HEK293 (cell line): ENCODE data around the gene SNAP47.

Source experiments
- ZNF174 ChIP-seq: fragments of 450-650 bp; formaldehyde crosslinking; IDR thresholded peaks from 2 replicates; pipeline ENCODE4 v1.5.0; 2017; ENCODE audit warnings: missing biosample characterization, mild to moderate bottlenecking, missing genetic modification characterization
- ZNF23 ChIP-seq: fragments of 450-650 bp; formaldehyde crosslinking; IDR thresholded peaks from 2 replicates; pipeline ENCODE4 v1.5.1; 2016; ENCODE audit warnings: missing biosample characterization, missing genetic modification characterization, borderline replicate concordance
- ZNF266 ChIP-seq: fragments of 450-650 bp; formaldehyde crosslinking; IDR thresholded peaks from 2 replicates; pipeline ENCODE4 v1.5.1; 2016; ENCODE audit warnings: missing biosample characterization, missing genetic modification characterization, low read depth
- ZNF623 ChIP-seq: fragments of 450-650 bp; formaldehyde crosslinking; IDR thresholded peaks from 2 replicates; pipeline ENCODE4 v1.5.1; 2016; ENCODE audit warnings: missing biosample characterization, missing genetic modification characterization

DNA sequence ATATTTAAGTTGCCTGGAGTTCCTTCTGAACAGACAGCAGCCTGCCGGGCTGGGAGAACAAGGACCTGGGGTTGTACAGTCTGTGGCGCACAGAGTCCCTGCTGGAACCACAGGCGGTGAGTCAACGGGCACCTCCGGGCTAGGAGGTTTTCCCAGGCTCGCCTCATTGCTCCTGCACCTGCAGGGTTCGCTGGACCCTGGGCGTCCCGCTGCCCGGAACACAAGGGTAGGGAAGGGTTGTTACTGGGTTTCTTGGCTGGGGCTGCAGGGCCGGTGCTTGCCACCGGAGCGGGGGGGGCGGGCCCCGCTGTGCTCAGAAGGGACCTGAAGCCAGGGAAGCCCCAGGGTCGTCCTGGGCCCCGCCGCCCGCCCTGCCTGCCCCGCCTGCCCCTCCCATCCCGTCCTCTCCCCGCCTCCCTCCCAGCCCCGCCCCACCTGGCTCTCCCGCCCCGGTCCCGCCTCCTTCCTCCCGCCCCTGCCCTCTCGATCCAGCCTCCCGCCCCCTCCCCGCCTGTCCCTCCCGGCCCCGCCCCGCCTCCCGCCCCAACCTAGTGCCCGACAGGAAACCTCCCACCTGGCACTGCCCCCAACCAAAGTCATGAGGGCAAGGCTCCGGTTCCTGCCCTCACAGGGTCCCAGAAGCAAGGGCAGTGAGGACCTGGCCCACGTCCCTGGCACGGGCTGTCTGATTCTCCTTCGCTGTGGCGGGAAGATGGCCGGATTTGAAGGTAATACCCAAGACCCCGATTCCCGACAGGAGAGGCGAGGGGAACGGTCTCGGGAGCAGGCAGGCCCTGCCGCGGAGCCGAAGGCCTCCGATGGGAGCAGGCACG is 7.0 kb upstream of the SNAP47 start:
- no peak for TF ChIP-seq ZNF23 (tag by site-specific recombination)
- no peak for TF ChIP-seq ZNF266 (tag by site-specific recombination)
- TF ChIP-seq ZNF174 (tag by site-specific recombination): no peak
- no peak for TF ChIP-seq ZNF623 (tag by site-specific recombination)
